Measurements from ENCODE around the gene CDHR1.

GRCh38 chr10:84200537-84201243, 6.4 kb downstream of the CDHR1 start:
- TF ChIP-seq CTCF (IDR thresholded peaks at IDR 0.05; ENCODE audit: low read depth, low read length) (no peak), EZH2phosphoT487 (IDR thresholded peaks at IDR 0.05; ENCODE audit: low read depth) (no peak)

All from OCI-LY3 (cell line).